Colon (tissue), 2 donors: ENCODE measurements around the gene PDHX.
"Not testable (repeated sequence)": the region's sequence is repeated elsewhere in the genome, so short reads cannot be mapped to it uniquely, and the experiment has no call there.

ENCODE experiments used
- FAIRE-seq: peaks from 2 replicates; lab custom pipeline; 2012; peaks lifted over from hg19 to GRCh38; lab: Jason Lieb, UNC
- donor health status: control.
- donor health status: control.

PDHX gene

GRCh38 chr11:35017528-35018342 lies 101.3 kb downstream of the PDHX start:
- no peak for FAIRE-seq

- FAIRE-seq = no peak
These were observed 105.2 kb downstream of the PDHX start for GRCh38 chr11:35021589-35021988.

GRCh38 chr11:35023940-35024339 lies 107.5 kb downstream of the PDHX start:
- FAIRE-seq = not testable (repeated sequence)

GRCh38 chr11:35028007-35028406 lies 111.6 kb downstream of the PDHX start:
- FAIRE-seq = not testable (repeated sequence)

- no peak for FAIRE-seq
These were observed 113.7 kb downstream of the PDHX start for GRCh38 chr11:35029979-35030682.

- no peak for FAIRE-seq
These were observed 114.3 kb downstream of the PDHX start for GRCh38 chr11:35030716-35031213.

- FAIRE-seq = no peak
These were observed 114.9 kb downstream of the PDHX start for GRCh38 chr11:35031346-35031745.

- no peak for FAIRE-seq
These were observed 115.4 kb downstream of the PDHX start for GRCh38 chr11:35031867-35032266.

- no peak for FAIRE-seq
These were observed 116.6 kb downstream of the PDHX start for GRCh38 chr11:35033011-35033410.

GRCh38 chr11:35034401-35034800 lies 118.0 kb downstream of the PDHX start:
- FAIRE-seq = no peak

GRCh38 chr11:35035894-35036408 lies 119.5 kb downstream of the PDHX start:
- no peak for FAIRE-seq

GRCh38 chr11:35036639-35037038 lies 120.2 kb downstream of the PDHX start:
- FAIRE-seq = no peak

- FAIRE-seq = no peak
These were observed 122.0 kb downstream of the PDHX start for GRCh38 chr11:35038211-35038928.

- FAIRE-seq = no peak
These were observed 122.7 kb downstream of the PDHX start for GRCh38 chr11:35039076-35039475.

GRCh38 chr11:35040221-35040942 lies 124.0 kb downstream of the PDHX start:
- FAIRE-seq = no peak

- FAIRE-seq = no peak
These were observed 124.7 kb downstream of the PDHX start for GRCh38 chr11:35041070-35041554.

GRCh38 chr11:35042224-35042623 lies 125.8 kb downstream of the PDHX start:
- FAIRE-seq = no peak

- no peak for FAIRE-seq
These were observed 126.5 kb downstream of the PDHX start for GRCh38 chr11:35042913-35043312.

GRCh38 chr11:35043936-35044335 lies 127.5 kb downstream of the PDHX start:
- FAIRE-seq = no peak

- no peak for FAIRE-seq
These were observed 128.9 kb downstream of the PDHX start for GRCh38 chr11:35045236-35045820.
